HepG2 (cell line): ENCODE measurements around the gene ALDH1L2. TPM values are rescaled to one million over a fixed set of nuclear protein-coding genes. Genes with fewer than 3 reads are reported as not detected.

ENCODE experiments used
- FOSL2 ChIP-seq: sonication (generic); formaldehyde crosslinking; IDR thresholded peaks from 2 replicates; pipeline ENCODE4 v1.4.0; 2020; ENCODE audit warnings: missing genetic modification reagents
- NFIC ChIP-seq: IDR thresholded peaks from 2 replicates; pipeline ENCODE4 v1.6.1; 2012; ENCODE audit warnings: mild to moderate bottlenecking, low read length, inconsistent platforms
- SCMH1 ChIP-seq: sonication (generic); formaldehyde crosslinking; IDR thresholded peaks from 2 replicates; pipeline ENCODE4 v1.9.0; 2021; ENCODE audit warnings: missing genetic modification reagents, mild to moderate bottlenecking, borderline replicate concordance
- SNRNP70 ChIP-seq: fragments of 200-400 bp; formaldehyde crosslinking; IDR thresholded peaks from 2 replicates; pipeline ENCODE4 v1.6.1; 2017; ENCODE audit warnings: mild to moderate bottlenecking, low read depth, low read length, moderate library complexity
- SP4 ChIP-seq: sonication (generic); formaldehyde crosslinking; IDR thresholded peaks from 2 replicates; pipeline ENCODE4 v1.8.1; 2023; ENCODE audit warnings: mild to moderate bottlenecking, missing genetic modification reagents
- TBX2 ChIP-seq: sonication (generic); formaldehyde crosslinking; IDR thresholded peaks from 2 replicates; pipeline ENCODE4 v1.5.0; 2020; ENCODE audit warnings: missing genetic modification reagents, mild to moderate bottlenecking, borderline replicate concordance
- THYN1 ChIP-seq: sonication (generic); formaldehyde crosslinking; IDR thresholded peaks from 2 replicates; pipeline ENCODE4 v1.8.1; 2023; ENCODE audit warnings: low read depth, mild to moderate bottlenecking, moderate library complexity, missing genetic modification reagents, borderline replicate concordance
- TMF1 ChIP-seq: sonication (generic); formaldehyde crosslinking; IDR thresholded peaks from 2 replicates; pipeline ENCODE4 v1.8.1; 2022; ENCODE audit warnings: low read depth, missing genetic modification reagents
- TRIM22 ChIP-seq: fragments of 450-650 bp; IDR thresholded peaks from 2 replicates; pipeline ENCODE4 v1.6.1; 2017
- U2AF2 ChIP-seq: fragments of 200-400 bp; formaldehyde crosslinking; IDR thresholded peaks from 2 replicates; pipeline ENCODE4 v1.6.1; 2017; ENCODE audit warnings: low read depth, mild to moderate bottlenecking, low read length
- ZKSCAN5 ChIP-seq: sonication (generic); formaldehyde crosslinking; IDR thresholded peaks from 2 replicates; pipeline ENCODE4 v1.5.1; 2020; ENCODE audit warnings: mild to moderate bottlenecking, missing genetic modification reagents
- ZNF180 ChIP-seq: sonication (generic); formaldehyde crosslinking; IDR thresholded peaks from 2 replicates; pipeline ENCODE4 v1.4.0; 2020; ENCODE audit warnings: low read depth, missing genetic modification reagents, borderline replicate concordance
- ZNF280B ChIP-seq: sonication (generic); formaldehyde crosslinking; IDR thresholded peaks from 2 replicates; pipeline ENCODE4 v1.5.0; 2020; ENCODE audit warnings: missing genetic modification reagents, mild to moderate bottlenecking, borderline replicate concordance
- ZNF333 ChIP-seq: sonication (generic); formaldehyde crosslinking; IDR thresholded peaks from 2 replicates; pipeline ENCODE4 v1.4.0; 2020; ENCODE audit warnings: mild to moderate bottlenecking, missing genetic modification reagents, borderline replicate concordance
- ZNF362 ChIP-seq: sonication (generic); formaldehyde crosslinking; IDR thresholded peaks from 2 replicates; pipeline ENCODE4 v1.4.0; 2020; ENCODE audit warnings: missing genetic modification reagents, mild to moderate bottlenecking, borderline replicate concordance
- ZNF382 ChIP-seq: sonication (generic); formaldehyde crosslinking; IDR thresholded peaks from 2 replicates; pipeline ENCODE4 v1.5.0; 2020; ENCODE audit warnings: missing genetic modification reagents, mild to moderate bottlenecking, borderline replicate concordance
- ZNF570 ChIP-seq: sonication (generic); formaldehyde crosslinking; IDR thresholded peaks from 2 replicates; pipeline ENCODE4 v1.4.0; 2020; ENCODE audit warnings: mild to moderate bottlenecking, missing genetic modification reagents, borderline replicate concordance
- ZNF768 ChIP-seq: sonication (generic); formaldehyde crosslinking; IDR thresholded peaks from 2 replicates; pipeline ENCODE4 v1.4.0; 2020; ENCODE audit warnings: missing genetic modification reagents
- ZNF800 ChIP-seq: sonication (generic); formaldehyde crosslinking; IDR thresholded peaks from 2 replicates; pipeline ENCODE4 v1.4.0; 2020; ENCODE audit warnings: missing genetic modification reagents
- ZNF841 ChIP-seq: sonication (generic); formaldehyde crosslinking; IDR thresholded peaks from 2 replicates; pipeline ENCODE4 v1.8.1; 2023; ENCODE audit warnings: missing genetic modification reagents, borderline replicate concordance
- polyA plus RNA-seq, 8 experiments: library from polyadenylated mRNA; depleted of rRNA in 3 of 8; stranded (reverse) in 7 of 8; unstranded in 1 of 8; fragments of >200 nt; fragmentation: Illumina TruSeq in 4 of 8; extraction: Trizol in 4 of 8; gene quantifications; 2 replicates each; pipeline versions ENCODE4 v1.2.1 to v1.2.3, GENCODE V29; 2011 to 2016; ENCODE audit warnings: low read depth in 4 of 8, missing spikeins in 1 of 8, mixed read lengths in 1 of 8; ENCODE audit not compliant: insufficient read depth in 1 of 8
- total RNA-seq, 5 experiments: library from RNA; depleted of rRNA; stranded (reverse); fragments of >200 nt; fragmentation: Illumina TruSeq; extraction: Trizol; gene quantifications; 2 replicates each; pipeline ENCODE4 v1.2.3, GENCODE V29; 2016; ENCODE audit warnings: low read depth in 1 of 5

ALDH1L2 gene
- total and polyA plus RNA-seq, 2 of the 13 experiments (the other 11 are each of a cell fraction or from before 2014, with no cell fraction given), result 0.40 to 4.6 TPM

GRCh38 chr12:105107494-105108371 lies 23.5 kb upstream of the ALDH1L2 start, which contains the start of gene WASHC4 (continued):
- peak; percentile 74; the same call in 1 of the 2 replicates for TF ChIP-seq ZNF280B (CRISPR knock-in tag)
- peak; percentile 18; the same call in 1 of the 2 replicates for TF ChIP-seq ZNF800 (CRISPR knock-in tag)
- no peak for TF ChIP-seq ZNF362 (CRISPR knock-in tag)
- no peak for TF ChIP-seq ZNF382
- no peak for TF ChIP-seq NFIC
- TF ChIP-seq ZNF768 (CRISPR knock-in tag), result peak; percentile 82; the same call in 1 of the 2 replicates
- no peak for TF ChIP-seq TRIM22
- no peak for TF ChIP-seq U2AF2
- 0 out of 2 replicates have a peak, but pooled peaks have one; percentile 54 for TF ChIP-seq THYN1 (CRISPR knock-in tag)
- no peak for TF ChIP-seq ZNF841 (CRISPR knock-in tag)
- TF ChIP-seq ZKSCAN5, result no peak
- TF ChIP-seq SNRNP70, result no peak
- TF ChIP-seq TBX2 (CRISPR knock-in tag), result peak; percentile 95
- peak; percentile 78; the same call in 1 of the 2 replicates for TF ChIP-seq ZNF180 (CRISPR knock-in tag)
- peak; percentile 34; the same call in 1 of the 2 replicates for TF ChIP-seq FOSL2 (CRISPR knock-in tag)
- no peak for TF ChIP-seq TMF1 (CRISPR knock-in tag)
- TF ChIP-seq SP4, result peak; percentile 90
- TF ChIP-seq SCMH1 (CRISPR knock-in tag), result no peak
- TF ChIP-seq ZNF570 (CRISPR knock-in tag), result peak; percentile 70; the same call in 1 of the 2 replicates
- peak; percentile 70; the same call in 1 of the 2 replicates for TF ChIP-seq ZNF333
